T follicular helper cell (primary cell): ENCODE results near the gene HESX1.
A peak's percentile ranks its signal among the peaks of the same experiment; 100 is the strongest.

Source experiments
- DNase-seq: peaks from one replicate; pipeline ENCODE4 v3.0.0-alpha.2; 2020; ENCODE audit warnings: low read depth

HESX1 gene

GRCh38 chr3:57168151-57168550 is 31.6 kb downstream of the HESX1 start:
- no peak for DNase-seq

- no peak for DNase-seq
These were observed 33.1 kb downstream of the HESX1 start for GRCh38 chr3:57166660-57167059.

DNA sequence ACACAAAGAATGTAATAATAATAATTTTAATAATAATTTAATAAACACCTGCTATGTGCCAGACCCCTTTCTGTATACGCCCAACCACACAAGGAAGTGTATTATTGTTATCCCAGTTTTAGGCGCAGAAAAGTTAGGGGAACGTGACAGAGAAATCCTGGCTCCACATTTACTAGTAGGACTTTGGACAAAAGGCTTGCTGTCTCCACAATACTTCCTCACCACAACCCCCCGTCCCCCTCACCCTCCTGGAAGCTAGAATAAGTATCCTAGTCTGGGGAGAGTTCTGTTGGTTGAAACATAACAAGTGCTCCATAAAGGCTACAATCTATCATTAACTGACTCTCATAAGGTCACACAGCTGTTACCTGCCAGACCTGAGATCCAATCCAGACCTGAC is 34.1 kb downstream of the HESX1 start:
- DNase-seq, result no peak

- DNase-seq, result peak; percentile 17
These were observed 34.9 kb downstream of the HESX1 start, which contains the start of gene IL17RD for GRCh38 chr3:57164657-57165573. IL17RD (minus strand) TSS chr3:57165353; CDS start chr3:57165286, 67 bp downstream.

GRCh38 chr3:57164217-57164656 is 35.5 kb downstream of the HESX1 start:
- DNase-seq, result no peak

DNA sequence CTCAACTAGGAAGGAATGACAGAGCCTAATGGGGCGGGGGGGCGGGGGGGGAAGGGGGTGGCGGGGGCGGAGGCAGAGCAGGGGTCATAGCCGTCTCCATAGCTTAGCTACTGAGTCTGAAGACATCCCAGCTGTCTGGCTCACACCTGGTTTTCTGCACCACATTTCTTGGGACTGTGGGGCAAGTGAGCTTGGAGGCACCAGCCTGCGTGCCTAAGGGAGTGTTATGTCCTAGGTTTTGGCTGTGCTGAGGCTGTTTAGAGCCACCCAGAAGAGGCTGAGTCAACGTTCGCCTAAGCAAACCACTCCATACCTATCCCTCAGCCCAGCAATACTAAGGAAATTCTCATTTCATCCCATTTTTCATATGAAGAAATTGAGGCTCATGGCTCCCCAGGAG is 36.0 kb downstream of the HESX1 start:
- no peak for DNase-seq

DNA sequence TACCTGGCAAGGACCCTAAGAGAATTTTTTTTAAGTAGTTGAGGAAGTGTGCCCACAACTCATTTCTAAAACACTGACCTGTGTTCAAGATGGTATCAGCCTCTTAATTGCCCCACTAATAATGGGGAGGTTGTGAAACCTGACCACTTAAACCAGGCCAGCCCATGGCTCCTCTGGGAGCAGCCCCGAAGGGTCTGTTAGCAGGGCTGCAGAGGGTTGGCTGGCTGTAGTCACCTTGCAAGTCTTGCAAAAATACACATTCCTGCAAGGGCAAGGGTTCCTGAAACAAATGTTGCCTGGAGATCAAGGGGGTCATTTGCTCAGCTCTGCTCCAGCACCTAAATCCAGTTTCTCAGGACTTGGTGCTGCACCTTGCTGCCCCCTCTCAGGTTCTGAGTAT is 37.9 kb downstream of the HESX1 start:
- DNase-seq, result no peak

- no peak for DNase-seq
These were observed 38.8 kb downstream of the HESX1 start for GRCh38 chr3:57160765-57161538.

DNA sequence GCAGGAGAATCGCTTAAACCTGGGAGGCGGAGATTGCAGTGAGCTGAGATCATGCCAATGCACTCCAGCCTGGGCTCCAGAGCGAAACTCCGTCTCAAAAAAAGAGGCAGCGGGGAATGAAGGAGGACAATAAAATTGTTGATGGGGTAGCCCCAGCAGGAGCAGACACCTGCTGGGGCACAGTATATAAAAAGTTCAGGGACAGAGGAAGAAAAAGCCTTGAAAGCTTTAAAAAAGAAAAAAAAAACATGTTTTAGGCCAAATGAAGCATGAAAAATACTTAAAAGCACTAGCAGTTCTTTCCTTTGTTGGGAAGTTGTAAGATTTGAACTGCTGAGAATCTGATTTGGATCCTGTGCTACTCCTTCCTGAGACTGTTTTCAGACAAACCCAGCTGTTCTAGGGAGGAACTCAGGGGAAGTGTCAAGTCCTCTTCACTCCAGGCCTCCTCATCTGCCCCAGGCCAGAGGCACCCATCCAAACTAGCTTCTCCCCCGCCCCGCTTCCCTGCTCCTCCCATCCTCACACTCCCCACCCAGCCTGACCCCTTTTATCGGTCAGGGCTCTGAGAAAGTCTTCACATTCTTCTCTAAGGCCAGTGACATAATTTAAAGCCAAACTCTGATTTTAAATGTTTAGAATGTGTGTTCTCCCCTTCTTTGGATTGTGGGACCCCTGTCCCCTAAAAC is 39.6 kb downstream of the HESX1 start:
- DNase-seq, result no peak

- no peak for DNase-seq
These were observed 40.7 kb downstream of the HESX1 start for GRCh38 chr3:57158813-57159738.

DNA sequence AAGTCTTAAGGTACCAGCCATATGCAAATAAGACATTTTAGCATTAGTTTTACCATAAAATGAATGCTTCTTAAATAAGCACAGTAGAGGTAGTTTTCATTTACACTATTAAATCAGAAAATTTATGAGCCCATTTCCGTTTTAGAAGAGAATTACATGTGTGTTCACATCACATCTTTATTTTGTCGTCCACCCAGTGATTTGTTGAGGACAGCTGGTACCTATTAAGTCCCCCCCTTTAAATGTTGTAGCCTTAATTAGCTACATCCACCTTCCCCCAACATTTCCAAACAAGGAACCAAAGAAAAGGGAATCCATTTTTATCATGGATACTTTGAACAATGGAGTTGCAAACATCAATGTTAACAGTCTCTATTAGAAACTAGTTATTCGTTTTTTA is 41.5 kb downstream of the HESX1 start:
- no peak for DNase-seq

- no peak for DNase-seq
These were observed 42.2 kb downstream of the HESX1 start for GRCh38 chr3:57157545-57157944.

GRCh38 chr3:57155310-57155643 is 44.5 kb downstream of the HESX1 start:
- no peak for DNase-seq

- DNase-seq, result no peak
These were observed 45.1 kb downstream of the HESX1 start for GRCh38 chr3:57154470-57155309.

DNA sequence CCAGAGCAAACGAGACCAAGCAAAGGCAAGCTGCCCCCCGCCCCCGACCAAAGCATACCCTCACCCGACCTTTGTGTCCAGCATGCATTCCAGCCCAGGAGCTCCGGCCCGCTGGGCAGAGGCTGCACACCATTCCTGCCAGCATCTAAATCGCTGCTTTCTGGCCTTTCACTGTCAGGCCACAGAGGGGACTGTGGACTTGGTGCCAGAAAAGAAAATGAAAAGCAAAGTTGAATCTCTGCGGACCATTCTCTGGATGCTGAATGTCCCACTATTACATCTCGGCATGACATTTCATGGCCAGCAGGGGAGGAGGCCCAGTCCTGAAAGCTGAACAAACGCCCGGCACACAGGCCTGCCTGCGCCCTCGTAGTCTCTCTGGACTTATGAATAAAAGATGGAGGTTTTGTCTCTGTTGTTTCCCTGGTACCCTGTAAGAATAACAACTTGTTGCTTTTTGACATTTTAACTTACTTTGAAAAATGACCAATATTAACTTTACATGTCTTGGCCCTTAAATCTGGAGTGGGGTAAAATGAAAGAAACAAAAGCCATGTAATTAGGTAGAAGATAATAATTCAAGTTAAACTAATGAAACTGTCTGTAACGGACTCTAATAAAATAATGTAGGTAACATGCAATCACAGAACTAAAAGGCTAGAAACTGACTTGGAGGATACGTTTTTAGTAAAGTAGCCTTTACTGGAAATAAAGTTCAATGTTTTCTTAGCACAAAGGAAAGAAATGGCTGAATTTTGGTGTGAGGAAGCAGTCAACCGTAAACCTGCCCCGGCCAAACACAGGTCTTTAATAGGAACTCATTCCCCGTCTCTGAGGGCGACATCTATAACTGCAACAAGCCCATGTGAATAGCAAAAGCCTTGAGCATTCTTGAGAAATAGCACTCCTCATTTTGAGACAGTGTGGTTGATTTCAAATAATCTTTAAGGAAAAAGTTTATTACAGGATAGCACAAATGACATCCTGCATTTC is 47.3 kb downstream of the HESX1 start:
- DNase-seq, result no peak

GRCh38 chr3:57151749-57152148 is 48.0 kb downstream of the HESX1 start:
- no peak for DNase-seq

DNA sequence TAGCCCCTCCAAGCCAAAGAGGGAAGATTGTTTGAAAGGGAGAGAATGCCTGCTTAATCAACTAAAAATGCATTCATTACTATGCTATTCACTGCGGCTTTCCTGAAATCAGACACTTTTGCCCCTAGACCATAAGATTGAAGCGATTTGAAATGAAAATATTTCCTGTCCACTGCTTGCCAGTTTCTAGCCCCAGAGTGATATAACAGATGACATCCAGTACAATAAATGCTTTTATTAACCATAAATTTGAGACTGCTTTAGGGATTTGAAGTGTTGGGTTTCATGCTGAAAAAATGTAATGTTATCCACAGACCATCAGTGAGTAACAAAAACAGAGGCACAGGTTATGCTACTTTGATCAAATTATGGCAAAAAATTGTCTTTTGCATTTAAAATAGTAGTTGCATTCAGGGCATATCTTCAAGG is 48.7 kb downstream of the HESX1 start:
- DNase-seq, result no peak

GRCh38 chr3:57150113-57150581 is 49.6 kb downstream of the HESX1 start:
- DNase-seq, result no peak
